Stimulated activated CD4-positive, alpha-beta T cell treated with anti-CD3 and anti-CD28 coated beads, Interleukin-1b, Interleukin-23, amount 100 ng/mL, for 4 hours (primary cell): ENCODE measurements around the gene DPP10.

ENCODE experiments used
- DNase-seq, 2 donors: peaks; one replicate each; pipeline ENCODE4 v3.0.0-alpha.2; 2020; ENCODE audit warnings: low read depth in 2 of 2

Gene DPP10

DNA sequence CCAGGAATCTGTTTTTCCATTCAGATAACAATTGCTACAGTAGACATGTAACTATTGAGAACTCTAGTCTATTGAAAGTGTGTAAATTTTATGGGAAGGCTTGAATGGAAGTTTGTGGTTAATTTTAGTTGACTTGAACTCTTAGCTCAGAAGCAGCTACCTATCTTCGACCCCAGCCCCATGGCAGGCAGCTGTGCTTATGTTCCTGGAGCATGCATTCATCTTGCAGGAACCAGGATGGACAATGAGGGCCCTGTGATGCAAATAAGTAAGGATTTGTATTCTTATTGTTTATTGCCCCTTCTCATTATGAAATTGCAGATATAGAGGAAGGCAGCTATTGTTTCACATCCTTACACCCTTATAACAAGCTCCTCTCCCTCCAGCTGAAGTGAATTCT is 1252.2 kb downstream of the DPP10 start:
- no peak for DNase-seq

DNA sequence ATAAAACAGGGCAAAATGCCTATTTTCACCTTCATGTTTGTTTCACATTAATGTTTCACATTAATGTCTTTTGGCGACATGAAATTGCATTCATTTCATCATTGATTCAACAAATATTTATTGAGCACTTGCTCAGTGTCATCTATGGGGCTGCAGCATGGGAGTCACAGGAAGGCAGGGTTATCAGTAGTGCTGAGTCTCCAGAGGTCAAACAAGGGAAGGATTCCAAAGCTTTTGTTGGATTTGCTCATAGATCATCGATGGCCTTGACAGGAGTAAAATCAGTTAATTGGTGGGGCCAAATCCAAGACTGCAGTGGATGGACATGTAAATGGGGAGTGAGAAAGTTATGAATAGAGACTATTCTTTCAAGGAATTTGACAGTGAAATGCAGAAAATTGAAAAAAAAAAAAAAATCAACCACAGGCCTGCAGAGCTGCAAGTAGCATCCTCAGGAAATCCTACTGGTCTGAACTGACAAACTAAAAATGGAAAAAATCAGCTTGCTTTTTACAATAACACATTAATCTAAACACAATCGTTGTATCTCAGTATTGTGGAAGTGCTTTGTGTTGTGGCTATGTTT is 1290.8 kb downstream of the DPP10 start:
- DNase-seq: no peak

DNA sequence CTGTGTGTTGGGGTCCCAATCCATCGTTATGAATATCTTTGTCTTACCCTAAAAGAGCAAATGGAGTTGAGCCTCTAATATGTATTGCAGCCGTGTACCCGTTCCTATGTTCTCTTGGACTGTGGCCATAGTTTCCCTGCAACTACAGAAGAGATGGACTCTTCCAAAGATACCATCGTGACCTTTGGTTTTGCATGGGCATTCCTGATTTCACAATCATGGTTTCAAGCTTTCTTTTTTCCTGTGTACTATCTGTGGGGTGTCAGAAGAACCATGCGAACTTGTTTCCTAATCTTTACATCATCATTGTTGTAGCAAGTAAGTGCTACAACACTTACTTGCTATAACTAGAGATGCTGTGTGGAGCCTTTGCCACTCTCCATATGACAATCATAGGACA is 1295.7 kb downstream of the DPP10 start:
- no peak for DNase-seq

DNA sequence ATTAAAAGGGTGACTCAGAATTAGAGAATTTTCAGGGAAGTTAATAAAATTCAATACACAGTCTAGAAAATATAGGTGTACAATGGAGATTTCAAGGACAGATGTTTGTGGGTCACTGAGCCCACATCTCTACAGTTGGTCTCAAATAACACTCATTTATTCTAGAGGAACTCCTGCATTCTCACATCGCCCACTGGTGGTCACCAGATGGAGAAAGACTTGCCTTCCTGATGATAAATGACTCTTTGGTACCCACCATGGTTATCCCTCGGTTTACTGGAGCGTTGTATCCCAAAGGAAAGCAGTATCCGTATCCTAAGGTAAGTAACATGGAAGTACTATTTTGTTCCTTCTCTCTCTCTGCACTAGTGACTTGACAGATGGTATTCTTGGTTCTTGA is 1297.1 kb downstream of the DPP10 start:
- DNase-seq: no peak

DNA sequence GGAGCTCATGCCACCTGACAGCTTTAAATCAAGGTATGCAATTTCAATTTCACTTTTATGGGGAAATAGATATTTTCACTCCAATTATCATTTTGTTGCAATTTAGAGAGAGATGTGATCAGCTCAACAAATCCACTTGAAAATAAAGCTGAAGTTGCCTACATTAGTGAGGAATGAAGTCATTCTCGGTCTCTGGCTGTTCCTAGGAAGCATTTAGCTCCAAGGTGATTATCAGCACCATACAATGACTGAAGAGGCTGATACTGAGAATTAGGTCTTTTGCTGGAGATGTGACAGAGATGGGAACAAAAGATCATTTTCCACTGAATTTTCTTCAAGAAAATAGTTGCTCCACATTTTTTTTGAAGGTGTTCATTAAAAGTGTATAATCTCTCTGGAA is 1303.7 kb downstream of the DPP10 start:
- DNase-seq: no peak

- no peak for DNase-seq
These were observed 1314.8 kb downstream of the DPP10 start for GRCh38 chr2:115757286-115757685.

- DNase-seq: no peak
These were observed 1321.2 kb downstream of the DPP10 start for GRCh38 chr2:115763601-115764000.

- no peak for DNase-seq
These were observed 1329.1 kb downstream of the DPP10 start for GRCh38 chr2:115771516-115771915.

DNA sequence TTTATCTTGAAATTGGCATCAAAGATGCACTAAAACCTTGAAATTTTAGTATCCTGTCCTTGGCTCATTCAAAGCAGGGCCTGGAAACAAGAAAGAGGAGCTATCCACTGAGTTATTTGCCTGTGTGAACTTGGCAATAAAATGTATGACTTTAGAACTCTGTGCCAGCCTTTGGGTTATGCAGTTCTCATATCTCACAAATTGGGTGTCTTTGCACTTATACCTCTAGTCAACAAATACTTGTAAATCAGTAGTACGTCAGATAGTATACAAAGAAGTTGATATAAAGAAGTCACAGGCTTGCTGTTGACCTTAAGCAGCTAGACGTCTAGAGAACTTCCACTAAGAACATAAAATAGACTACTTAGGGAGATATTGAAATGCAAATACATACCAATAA is 1331.9 kb downstream of the DPP10 start:
- DNase-seq: no peak

- no peak for DNase-seq
These were observed 1336.7 kb downstream of the DPP10 start for GRCh38 chr2:115779085-115779632.

- no peak for DNase-seq
These were observed 1339.8 kb downstream of the DPP10 start for GRCh38 chr2:115782286-115782685.

- no peak for DNase-seq
These were observed 1353.6 kb downstream of the DPP10 start for GRCh38 chr2:115796078-115796477.

- DNase-seq: no peak
These were observed 1364.8 kb downstream of the DPP10 start for GRCh38 chr2:115807276-115807675.

DNA sequence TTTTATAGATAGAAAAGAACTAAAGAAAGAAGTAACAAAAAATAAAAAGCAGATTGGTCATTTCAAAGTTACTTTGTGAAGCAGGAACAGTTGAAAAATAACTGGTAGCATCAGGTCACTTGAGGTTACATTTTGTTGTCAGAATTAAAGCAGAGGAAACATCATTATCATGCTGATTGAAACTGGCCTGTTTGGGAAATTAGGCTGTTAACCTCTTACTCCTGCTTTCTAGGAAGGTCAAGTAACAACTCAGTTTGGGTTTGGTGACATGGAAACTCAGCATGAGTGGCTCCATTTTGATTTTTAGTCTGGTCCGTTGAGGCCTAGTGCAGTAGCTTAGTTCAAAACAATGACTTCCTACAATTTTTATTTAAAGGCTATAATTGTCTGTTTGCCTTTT is 1383.5 kb downstream of the DPP10 start:
- no peak for DNase-seq

DNA sequence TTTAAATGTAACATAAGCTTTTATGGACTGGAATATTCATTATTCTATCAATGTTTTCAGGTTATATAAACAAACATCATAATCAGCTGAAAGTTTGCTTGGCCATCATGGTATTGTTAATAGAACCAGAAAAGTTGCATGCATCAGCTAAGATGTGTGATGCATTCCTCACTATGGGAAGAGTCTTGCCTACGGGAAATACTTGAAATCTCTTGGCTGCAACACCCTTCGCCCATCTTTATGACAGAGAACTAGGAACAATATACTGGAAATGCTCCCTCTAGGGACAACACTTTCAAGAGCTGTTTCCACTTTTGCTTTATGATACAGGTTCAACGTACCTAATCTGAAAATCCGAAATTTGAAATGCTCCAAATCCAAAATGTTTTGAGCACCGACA is 1390.8 kb downstream of the DPP10 start:
- DNase-seq: no peak

DNA sequence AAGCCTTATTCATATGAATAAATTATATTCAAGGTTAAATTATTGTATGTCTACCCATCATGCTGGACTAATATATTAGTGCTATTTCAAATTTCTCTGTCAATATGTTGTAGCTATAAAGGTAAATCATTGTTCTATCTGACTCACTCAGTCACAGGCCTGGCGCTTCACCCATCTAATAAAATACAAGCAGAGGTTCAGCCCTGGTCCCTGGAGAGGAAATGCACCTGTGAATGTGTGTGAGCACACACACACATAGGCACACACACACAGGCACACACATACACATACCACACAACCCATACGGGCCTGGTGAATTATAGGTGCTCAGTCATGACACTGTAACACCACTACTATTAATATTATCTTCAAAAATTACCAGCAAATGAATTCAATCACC is 1396.1 kb downstream of the DPP10 start:
- no peak for DNase-seq

DNA sequence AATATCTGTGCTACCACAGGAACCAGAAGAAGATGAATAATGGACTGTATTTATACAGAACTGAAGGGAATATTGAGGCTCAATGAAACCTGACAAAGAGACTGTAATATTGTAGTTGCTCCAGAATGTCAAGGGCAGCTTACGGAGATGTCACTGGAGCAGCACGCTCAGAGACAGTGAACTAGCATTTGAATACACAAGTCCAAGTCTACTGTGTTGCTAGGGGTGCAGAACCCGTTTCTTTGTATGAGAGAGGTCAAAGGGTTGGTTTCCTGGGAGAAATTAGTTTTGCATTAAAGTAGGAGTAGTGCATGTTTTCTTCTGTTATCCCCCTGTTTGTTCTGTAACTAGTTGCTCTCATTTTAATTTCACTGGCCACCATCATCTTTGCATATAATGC is 1399.9 kb downstream of the DPP10 start:
- DNase-seq: no peak

GRCh38 chr2:115848192-115848591 is 1405.8 kb downstream of the DPP10 start:
- no peak for DNase-seq

DNA sequence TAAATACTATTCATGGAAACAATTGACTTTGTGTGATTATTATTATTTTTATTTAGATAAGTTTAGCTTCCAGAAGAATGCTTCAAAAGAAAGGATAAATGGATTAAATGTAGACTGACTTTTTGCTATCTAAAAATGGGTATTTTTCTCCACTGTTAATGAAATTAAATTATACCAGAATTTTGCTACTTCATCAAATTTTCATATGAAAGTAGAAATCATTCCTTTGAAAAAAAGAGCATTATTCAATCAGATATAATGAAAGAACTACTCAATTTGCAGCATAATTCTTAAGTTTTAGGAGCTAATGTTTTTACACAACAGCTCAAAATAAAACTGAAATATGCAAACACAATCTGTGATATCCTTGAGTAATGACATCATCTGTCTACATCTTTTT is 1424.6 kb downstream of the DPP10 start:
- no peak for DNase-seq

GRCh38 chr2:115874427-115874826 is 1432.0 kb downstream of the DPP10 start:
- DNase-seq: no peak

DNA sequence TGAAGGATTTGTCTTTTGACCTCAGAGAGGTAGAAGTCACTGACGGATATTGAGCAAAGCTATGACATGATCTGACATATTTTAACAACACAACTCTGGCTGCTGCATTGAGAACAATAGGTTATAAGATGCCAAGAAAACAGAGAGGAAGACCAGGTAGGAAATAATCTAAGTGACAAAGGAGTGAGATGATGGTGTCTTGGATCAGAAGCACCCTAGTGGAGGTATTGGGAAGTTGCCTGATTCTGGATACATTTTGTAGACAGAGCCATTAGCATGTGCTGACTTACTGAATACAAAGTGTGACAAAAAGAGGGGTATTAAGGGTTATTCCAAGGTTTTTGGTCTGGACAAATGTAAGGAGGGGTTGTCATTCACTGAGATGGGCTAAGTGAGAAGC is 1438.1 kb downstream of the DPP10 start:
- no peak for DNase-seq

GRCh38 chr2:115887209-115887776 is 1444.9 kb downstream of the DPP10 start:
- DNase-seq: no peak
